CD14-positive monocyte (primary cell): ENCODE measurements around the gene TAX1BP1. TPM values are rescaled to one million over a fixed set of nuclear protein-coding genes. Genes with fewer than 3 reads are reported as not detected.

Experiments
- DNase-seq, 3 donors: peaks; one replicate each; pipeline ENCODE4 v3.0.0-alpha.2; 2011 to 2022
- H2AFZ ChIP-seq: 2 replicates; pipeline ENCODE4 v1.6.0; 2012; ENCODE audit warnings: mild to moderate bottlenecking, low read depth, low read length, inconsistent platforms; ENCODE audit not compliant: insufficient read depth, poor library complexity, severe bottlenecking
- H3K27ac ChIP-seq, 2 donors: 1 replicate in 1 of 2; 2 replicates in 1 of 2; pipeline ENCODE4 v1.5.1; 2012 to 2013; ENCODE audit warnings: low read length in 2 of 2, control low read depth in 1 of 2, inconsistent platforms in 1 of 2, low read depth in 1 of 2, mild to moderate bottlenecking in 1 of 2
- H3K27me3 ChIP-seq, 2 donors: one replicate each; pipeline versions ENCODE4 v1.6.0 to v1.6.1; 2011 to 2013; ENCODE audit warnings: low read length in 2 of 2; ENCODE audit not compliant: control insufficient read depth in 2 of 2, insufficient read depth in 2 of 2
- H3K36me3 ChIP-seq, 2 donors: replicated peaks in 1 of 2; 1 replicate in 1 of 2; 2 replicates in 1 of 2; pipeline versions ENCODE4 v1.5.1 to v1.6.1; 2012 to 2013; ENCODE audit warnings: low read length in 2 of 2, control low read depth in 1 of 2, inconsistent platforms in 1 of 2, mild to moderate bottlenecking in 1 of 2; ENCODE audit not compliant: insufficient read depth in 2 of 2, control insufficient read depth in 1 of 2
- H3K4me1 ChIP-seq, 2 donors: 1 replicate in 1 of 2; 2 replicates in 1 of 2; pipeline versions ENCODE4 v1.5.1 to v1.6.1; 2012 to 2013; ENCODE audit warnings: low read length in 2 of 2, control low read depth in 1 of 2, inconsistent platforms in 1 of 2, mild to moderate bottlenecking in 1 of 2, moderate library complexity in 1 of 2; ENCODE audit not compliant: insufficient read depth in 2 of 2, control insufficient read depth in 1 of 2
- H3K4me2 ChIP-seq: replicated peaks from 2 replicates; pipeline ENCODE3; 2012; ENCODE audit warnings: low read length, moderate library complexity, mild to moderate bottlenecking; ENCODE audit not compliant: poor library complexity, severe bottlenecking; ENCODE audit errors: extremely low read depth
- H3K4me3 ChIP-seq, 3 experiments: fragments of 200-600 bp in 1 of 3; sonication (generic) in 1 of 3; replicated peaks in 1 of 3; 1 replicate in 2 of 3; 2 replicates in 1 of 3; pipeline ENCODE4 v1.5.1; 2011 to 2013; ENCODE audit warnings: low read length in 3 of 3, mild to moderate bottlenecking in 3 of 3, control low read depth in 2 of 3, low read depth in 2 of 3, inconsistent platforms in 1 of 3, moderate library complexity in 1 of 3
- H3K79me2 ChIP-seq: 2 replicates; pipeline ENCODE4 v1.6.0; 2012; ENCODE audit warnings: mild to moderate bottlenecking, control low read depth, inconsistent platforms, low read length, moderate library complexity; ENCODE audit not compliant: insufficient read depth
- H3K9ac ChIP-seq: 2 replicates; pipeline ENCODE4 v1.6.0; 2017; ENCODE audit warnings: low read length, mild to moderate bottlenecking; ENCODE audit not compliant: insufficient read depth, poor library complexity, severe bottlenecking
- H3K9me3 ChIP-seq, 2 donors: replicated peaks in 1 of 2; 1 replicate in 1 of 2; 2 replicates in 1 of 2; pipeline versions ENCODE4 v1.5.1 to v1.6.1; 2012 to 2013; ENCODE audit warnings: low read length in 2 of 2, control low read depth in 1 of 2; ENCODE audit not compliant: control insufficient read depth in 1 of 2, insufficient read depth in 1 of 2
- H4K20me1 ChIP-seq: 2 replicates; pipeline ENCODE4 v1.6.0; 2012; ENCODE audit warnings: mild to moderate bottlenecking, low read length, control low read depth, moderate library complexity; ENCODE audit not compliant: insufficient read depth
- H3K27ac Mint-ChIP-seq, 7 donors: one replicate each; pipeline ENCODE4 v1.8.0; 2020; ENCODE audit warnings: mild to moderate bottlenecking in 7 of 7, mixed read lengths in 7 of 7, moderate library complexity in 6 of 7, inconsistent platforms in 2 of 7
- H3K27me3 Mint-ChIP-seq, 3 donors: one replicate each; pipeline ENCODE4 v1.8.0; 2021 to 2022; ENCODE audit warnings: low read depth in 3 of 3, mild to moderate bottlenecking in 3 of 3, mixed read lengths in 3 of 3, moderate library complexity in 3 of 3, inconsistent platforms in 1 of 3
- H3K36me3 Mint-ChIP-seq, 2 donors: one replicate each; pipeline ENCODE4 v1.8.0; 2020; ENCODE audit warnings: mixed read lengths in 2 of 2, inconsistent platforms in 1 of 2, mild to moderate bottlenecking in 1 of 2
- H3K4me1 Mint-ChIP-seq: one replicate; pipeline ENCODE4 v1.8.0; 2020; ENCODE audit warnings: mild to moderate bottlenecking, mixed read lengths
- H3K4me3 Mint-ChIP-seq, 2 donors: one replicate each; pipeline ENCODE4 v1.8.0; 2020; ENCODE audit warnings: mild to moderate bottlenecking in 2 of 2, mixed read lengths in 2 of 2, moderate library complexity in 1 of 2
- H3K9me3 Mint-ChIP-seq, 7 donors: one replicate each; pipeline ENCODE4 v1.8.0; 2020 to 2022; ENCODE audit warnings: mixed read lengths in 7 of 7, mild to moderate bottlenecking in 6 of 7, moderate library complexity in 6 of 7, inconsistent platforms in 2 of 7
- WGBS: methylation state at CpG from one replicate; pipeline ENCODE4 v1.1.5; 2013; ENCODE audit warnings: missing lambda C conversion rate; ENCODE audit not compliant: insufficient coverage; 5-methylcytosine and 5-hydroxymethylcytosine counted together
- intact Hi-C, 2 donors: fragments of 100-400 bp; cut with micrococcal nuclease; formaldehyde crosslinking; loops; one replicate each; pipeline versions ENCODE4 v1.15.0 to v1.15.1; 2023
- polyA plus RNA-seq, 3 donors: library from polyadenylated mRNA; depleted of rRNA in 1 of 3; unstranded in 2 of 3; stranded (reverse) in 1 of 3; fragments of 300-500 nt in 2 of 3; fragments of >200 nt in 1 of 3; fragmentation: Illumina TruSeq in 2 of 3; gene quantifications; 1 replicate in 2 of 3; 2 replicates in 1 of 3; pipeline ENCODE4 v1.2.3, GENCODE V29; 2012 to 2021
- TF ChIP-seq, protein P1 (sequence below): fragments of 200-600 bp; IDR thresholded peaks from one replicate; pipeline ENCODE4 v1.8.0; 2022; ENCODE audit warnings: antibody characterized with exemption, mild to moderate bottlenecking

The TAX1BP1 gene
- polyA plus RNA-seq, 3 donors, result 62.6 to 106 (median 85.3) TPM

DNA sequence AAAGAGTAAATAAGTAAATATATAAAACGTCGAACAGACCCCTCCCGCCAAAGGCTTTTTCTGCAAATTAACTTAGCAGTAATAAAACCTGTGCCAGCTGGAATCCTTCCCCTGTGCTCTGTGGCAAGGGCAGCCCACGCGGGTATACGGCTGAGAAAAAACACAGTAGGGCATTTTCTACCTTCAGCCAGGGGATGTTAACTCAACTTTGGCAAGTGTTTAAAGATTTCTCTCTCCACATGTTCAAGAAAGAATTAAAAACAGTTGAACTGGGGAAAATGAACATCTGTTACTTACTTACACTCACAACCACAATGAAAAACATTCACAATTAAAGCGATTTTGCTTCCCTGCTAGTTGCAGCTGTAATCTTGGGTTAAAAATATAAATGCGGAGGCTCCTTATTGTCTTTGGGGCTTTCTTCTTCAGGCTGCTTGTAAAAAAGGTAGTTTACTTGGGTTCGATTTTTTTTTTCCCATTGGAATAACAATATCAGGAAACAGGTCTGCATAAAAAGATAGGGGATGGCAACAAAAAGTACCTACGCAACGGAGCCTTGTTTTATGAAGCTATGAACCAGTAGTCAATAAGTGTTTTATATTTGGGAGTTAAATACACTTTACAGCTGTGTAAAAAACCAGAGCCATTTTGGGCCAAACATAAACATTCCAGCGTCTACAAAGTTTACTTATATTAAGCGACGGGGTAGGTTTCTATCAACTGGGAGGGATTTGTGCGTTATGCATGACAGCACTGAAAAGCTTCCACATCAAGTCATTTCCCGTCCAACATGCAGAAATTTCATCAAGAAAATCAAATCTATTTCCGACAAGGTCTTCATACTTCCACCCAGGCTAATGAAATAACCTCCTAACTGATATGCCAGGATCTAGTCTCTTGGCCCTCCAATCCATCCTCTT is 132.7 kb downstream of the TAX1BP1 start:
- 95% methylated on average over 10 of the region's 17 CpGs for WGBS
- DNase-seq, result no peak
- H4K20me1 ChIP-seq, result peaks cover 53% of the 10 kb centered on the region

More for the DNA sequence above, 132.7 kb downstream of the TAX1BP1 start:
- Mint-ChIP-seq H3K4me1 (no peaks in the 10 kb centered on the region), H3K27me3 (peaks cover 0 to 5% (median 0%) of the 10 kb centered on the region in 3 donors), H3K27ac (no peak overlapping the region), H3K36me3 (peaks cover 43 to 44% of the 10 kb centered on the region in 2 donors), H3K9me3 (peaks cover 0 to 5% (median 0%) of the 10 kb centered on the region in 7 donors), H3K4me3 (no peak overlapping the region)
- no peaks in the 10 kb centered on the region for H3K9me3 ChIP-seq
- no peak overlapping the region for H3K4me2 ChIP-seq
- no peak overlapping the region for H3K4me3 ChIP-seq
- intact Hi-C loops, result no loop called here
- peaks cover 0 to 23% of the 10 kb centered on the region in 2 donors for H3K36me3 ChIP-seq
- no peak overlapping the region for H3K9ac ChIP-seq
- no peak overlapping the region for H2AFZ ChIP-seq
- H3K4me1 ChIP-seq, result no peaks in the 10 kb centered on the region
- no peaks in the 10 kb centered on the region for H3K27me3 ChIP-seq
- TF ChIP-seq, protein P1, sequence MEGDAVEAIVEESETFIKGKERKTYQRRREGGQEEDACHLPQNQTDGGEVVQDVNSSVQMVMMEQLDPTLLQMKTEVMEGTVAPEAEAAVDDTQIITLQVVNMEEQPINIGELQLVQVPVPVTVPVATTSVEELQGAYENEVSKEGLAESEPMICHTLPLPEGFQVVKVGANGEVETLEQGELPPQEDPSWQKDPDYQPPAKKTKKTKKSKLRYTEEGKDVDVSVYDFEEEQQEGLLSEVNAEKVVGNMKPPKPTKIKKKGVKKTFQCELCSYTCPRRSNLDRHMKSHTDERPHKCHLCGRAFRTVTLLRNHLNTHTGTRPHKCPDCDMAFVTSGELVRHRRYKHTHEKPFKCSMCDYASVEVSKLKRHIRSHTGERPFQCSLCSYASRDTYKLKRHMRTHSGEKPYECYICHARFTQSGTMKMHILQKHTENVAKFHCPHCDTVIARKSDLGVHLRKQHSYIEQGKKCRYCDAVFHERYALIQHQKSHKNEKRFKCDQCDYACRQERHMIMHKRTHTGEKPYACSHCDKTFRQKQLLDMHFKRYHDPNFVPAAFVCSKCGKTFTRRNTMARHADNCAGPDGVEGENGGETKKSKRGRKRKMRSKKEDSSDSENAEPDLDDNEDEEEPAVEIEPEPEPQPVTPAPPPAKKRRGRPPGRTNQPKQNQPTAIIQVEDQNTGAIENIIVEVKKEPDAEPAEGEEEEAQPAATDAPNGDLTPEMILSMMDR, result no peak
- no peaks in the 10 kb centered on the region for H3K79me2 ChIP-seq
- no peak overlapping the region for H3K27ac ChIP-seq
